ENCODE results near the gene PDIK1L.

Gene PDIK1L

DNA sequence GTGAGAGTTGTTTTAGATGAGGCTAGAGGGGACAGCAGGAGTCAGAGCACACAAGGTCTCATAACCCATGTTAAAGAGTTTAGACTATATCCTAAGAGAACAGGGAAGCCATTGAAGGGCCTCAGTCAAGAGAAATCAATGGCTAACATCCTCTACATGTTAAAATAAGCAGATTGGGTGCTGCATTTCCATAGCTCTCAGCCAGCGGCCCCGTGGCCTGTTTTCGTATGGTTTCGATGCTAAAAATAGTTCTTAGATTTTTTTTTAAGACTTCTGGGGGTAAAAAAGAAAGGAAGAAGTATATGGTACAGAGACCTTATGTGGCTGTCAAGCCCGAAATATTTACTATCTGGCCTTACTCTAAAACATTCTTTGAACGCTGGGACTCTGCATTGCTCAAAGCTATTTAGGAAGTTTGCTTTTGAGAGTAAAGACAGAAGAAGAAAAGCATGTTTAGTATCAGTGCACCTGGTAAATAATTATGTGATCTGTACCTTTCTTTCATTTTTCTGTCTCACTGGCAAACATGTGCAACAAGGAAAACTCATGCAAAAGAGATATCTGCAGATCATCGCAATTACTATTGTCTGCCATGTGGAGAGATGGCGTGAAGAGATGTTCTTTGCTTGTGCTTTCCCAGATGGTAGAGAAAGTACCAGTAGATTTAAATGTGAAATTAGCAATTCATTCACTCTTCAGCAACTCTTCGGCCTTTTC, 8.4 kb downstream of the PDIK1L start:
- Histone ChIP-seq H3K36me3 (ENCODE audit: control insufficient read depth, insufficient read depth, low read length) (peaks cover 2% of the 10 kb centered on the region; the same call in 1 of the 2 replicates), H3K27me3 (replicated peaks; ENCODE audit: control insufficient read depth, insufficient read depth, low read length) (no peaks in the 10 kb centered on the region), H3K4me3 (replicated peaks; ENCODE audit: low read depth, low read length) (no peak overlapping the region)
- TF ChIP-seq CTCF (IDR thresholded peaks at IDR 0.05; ENCODE audit: insufficient read depth, low read length, poor library complexity, severe bottlenecking), result no peak
- DNase-seq (ENCODE audit: extremely low read depth, insufficient read length), result no peak

DNA sequence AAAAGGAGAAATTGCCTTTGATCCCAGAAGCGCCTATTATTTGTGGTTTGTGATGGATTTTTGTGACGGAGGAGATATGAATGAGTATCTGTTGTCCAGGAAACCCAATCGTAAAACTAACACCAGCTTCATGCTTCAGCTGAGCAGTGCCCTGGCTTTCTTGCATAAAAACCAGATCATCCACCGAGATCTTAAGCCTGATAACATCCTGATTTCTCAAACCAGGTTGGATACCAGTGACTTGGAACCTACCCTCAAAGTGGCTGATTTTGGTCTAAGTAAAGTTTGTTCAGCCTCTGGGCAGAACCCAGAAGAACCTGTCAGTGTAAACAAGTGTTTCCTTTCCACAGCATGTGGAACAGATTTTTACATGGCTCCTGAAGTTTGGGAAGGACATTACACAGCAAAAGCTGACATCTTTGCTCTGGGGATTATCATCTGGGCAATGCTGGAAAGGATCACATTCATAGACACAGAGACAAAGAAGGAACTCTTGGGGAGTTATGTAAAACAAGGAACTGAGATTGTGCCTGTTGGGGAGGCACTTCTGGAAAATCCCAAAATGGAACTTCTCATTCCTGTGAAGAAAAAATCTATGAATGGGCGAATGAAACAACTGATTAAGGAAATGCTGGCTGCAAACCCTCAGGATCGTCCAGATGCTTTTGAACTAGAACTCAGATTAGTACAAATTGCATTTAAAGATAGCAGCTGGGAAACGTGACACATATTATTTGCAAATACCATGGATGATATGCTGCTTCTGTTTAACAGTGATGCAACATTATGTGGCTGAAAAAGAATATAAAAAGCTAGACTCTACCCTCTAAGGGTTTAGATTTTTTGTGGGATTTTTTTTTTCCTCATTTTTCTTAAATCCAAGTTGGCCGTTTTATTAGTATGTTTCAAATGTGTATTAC, 10.5 kb downstream of the PDIK1L start:
- DNase-seq (ENCODE audit: extremely low read depth, insufficient read length), result no peak
- Histone ChIP-seq H3K27me3 (replicated peaks; ENCODE audit: control insufficient read depth, insufficient read depth, low read length) (no peaks in the 10 kb centered on the region), H3K36me3 (ENCODE audit: control insufficient read depth, insufficient read depth, low read length) (peaks cover 2% of the 10 kb centered on the region; the same call in 1 of the 2 replicates)

GRCh38 chr1:26122988-26123973, 11.7 kb downstream of the PDIK1L start:
- DNase-seq (ENCODE audit: extremely low read depth, insufficient read length), result no peak
- no peak for TF ChIP-seq CTCF (IDR thresholded peaks at IDR 0.05; ENCODE audit: insufficient read depth, low read length, poor library complexity, severe bottlenecking)
- H3K36me3 ChIP-seq (ENCODE audit: control insufficient read depth, insufficient read depth, low read length), result no peaks in the 10 kb centered on the region; the same call in 1 of the 2 replicates
- H3K4me3 ChIP-seq (replicated peaks; ENCODE audit: low read depth, low read length), result no peak overlapping the region
- H3K27me3 ChIP-seq (replicated peaks; ENCODE audit: control insufficient read depth, insufficient read depth, low read length), result no peaks in the 10 kb centered on the region

More for the DNA sequence above, 10.5 kb downstream of the PDIK1L start:
- TF ChIP-seq CTCF (IDR thresholded peaks at IDR 0.05; ENCODE audit: insufficient read depth, low read length, poor library complexity, severe bottlenecking), result no peak
- no peak overlapping the region for H3K4me3 ChIP-seq (replicated peaks; ENCODE audit: low read depth, low read length)

DNA sequence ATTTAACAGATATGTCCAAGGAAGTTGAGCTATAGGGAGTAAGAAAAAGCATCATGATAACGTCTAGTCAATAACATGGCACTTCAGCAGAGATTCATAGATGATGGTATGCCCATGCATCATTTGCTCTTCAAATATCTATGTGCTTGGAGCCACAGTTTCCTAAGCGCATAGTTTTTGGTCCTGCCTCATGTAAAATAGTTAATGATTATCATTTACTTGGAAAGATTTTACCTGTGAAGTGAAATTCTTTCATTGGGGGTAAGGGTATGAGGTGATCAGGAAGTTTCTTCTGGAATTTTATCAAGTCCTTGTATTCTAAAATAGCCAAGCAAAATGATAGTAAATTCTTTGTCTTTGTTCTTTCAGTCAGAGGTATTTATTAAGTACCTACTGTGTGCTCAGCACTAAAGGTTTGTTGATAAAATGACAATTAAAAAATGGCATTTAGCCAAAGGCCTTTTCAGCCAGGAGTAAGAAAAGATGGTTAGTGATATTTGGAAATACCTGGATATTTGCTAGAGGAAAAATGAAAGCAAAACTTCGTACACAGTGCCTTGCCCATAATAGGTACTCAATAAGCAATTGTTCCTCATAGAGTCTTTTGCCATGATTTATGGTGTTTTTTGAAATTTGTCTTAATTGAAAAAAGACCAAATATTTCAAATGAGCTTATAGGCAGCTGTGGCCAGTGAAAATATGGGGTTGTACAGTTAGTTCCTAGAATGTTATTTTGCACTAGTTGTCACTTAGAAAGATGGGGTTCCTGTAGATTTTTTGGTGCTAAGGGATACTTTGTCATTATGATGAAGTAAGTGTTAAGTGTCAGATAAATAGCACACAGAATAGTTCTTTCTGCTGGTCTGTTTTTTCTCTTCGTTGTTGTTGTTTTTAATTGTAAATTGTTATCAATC, 13.1 kb downstream of the PDIK1L start:
- Histone ChIP-seq H3K27me3 (replicated peaks; ENCODE audit: control insufficient read depth, insufficient read depth, low read length) (no peaks in the 10 kb centered on the region), H3K4me3 (replicated peaks; ENCODE audit: low read depth, low read length) (no peak overlapping the region), H3K36me3 (ENCODE audit: control insufficient read depth, insufficient read depth, low read length) (no peaks in the 10 kb centered on the region; the same call in 1 of the 2 replicates)
- TF ChIP-seq CTCF (IDR thresholded peaks at IDR 0.05; ENCODE audit: insufficient read depth, low read length, poor library complexity, severe bottlenecking), result no peak
- DNase-seq (ENCODE audit: extremely low read depth, insufficient read length), result no peak

Data from GM06990 (cell line).